Neuronal stem cell (in vitro differentiated cells): Measurements from ENCODE around the gene PIGA.

Experiments
- DNase-seq: peaks from one replicate; pipeline ENCODE4 v3.0.0-alpha.2; 2013; ENCODE audit warnings: low spot score
- H2AFZ ChIP-seq: one replicate; pipeline ENCODE4 v1.6.1; 2013; ENCODE audit warnings: mild to moderate bottlenecking, low read length, inconsistent platforms
- H2AK5ac ChIP-seq: 2 replicates; pipeline ENCODE4 v1.6.1; 2013; ENCODE audit warnings: low read depth, mild to moderate bottlenecking, inconsistent platforms, low read length, moderate library complexity, mixed read lengths
- H2BK120ac ChIP-seq: 2 replicates; pipeline ENCODE4 v1.6.1; 2013; ENCODE audit warnings: low read depth, mild to moderate bottlenecking, inconsistent platforms, low read length, moderate library complexity, mixed read lengths
- H2BK12ac ChIP-seq: one replicate; pipeline ENCODE4 v1.6.1; 2013; ENCODE audit warnings: low read length, inconsistent platforms
- H2BK15ac ChIP-seq: 2 replicates; pipeline ENCODE4 v1.6.1; 2013; ENCODE audit warnings: mild to moderate bottlenecking, low read length, inconsistent platforms, mixed read lengths
- H2BK5ac ChIP-seq: one replicate; pipeline ENCODE4 v1.6.1; 2013; ENCODE audit warnings: inconsistent platforms, mild to moderate bottlenecking, low read length, moderate library complexity
- H3K14ac ChIP-seq: one replicate; pipeline ENCODE4 v1.6.1; 2013; ENCODE audit warnings: low read length, inconsistent platforms
- H3K18ac ChIP-seq: 2 replicates; pipeline ENCODE4 v1.6.1; 2013; ENCODE audit warnings: low read length, inconsistent platforms
- H3K23ac ChIP-seq: 2 replicates; pipeline ENCODE4 v1.6.1; 2013; ENCODE audit warnings: low read depth, mild to moderate bottlenecking, mixed read lengths, low read length, inconsistent platforms; ENCODE audit not compliant: poor library complexity
- H3K27ac ChIP-seq: replicated peaks from 3 replicates; pipeline ENCODE4 v1.5.1; 2013; ENCODE audit warnings: low read length, inconsistent platforms
- H3K27me3 ChIP-seq, 3 experiments: 2 replicates each; pipeline ENCODE4 v1.6.1; 2013; ENCODE audit warnings: low read length in 3 of 3, mild to moderate bottlenecking in 2 of 3, inconsistent platforms in 1 of 3, low read depth in 1 of 3, mixed read lengths in 1 of 3, moderate library complexity in 1 of 3; ENCODE audit not compliant: control insufficient read depth in 3 of 3, insufficient read depth in 3 of 3
- H3K36me3 ChIP-seq, 2 donors: replicated peaks in 1 of 2; 2 replicates each; pipeline ENCODE4 v1.6.1; 2013; ENCODE audit warnings: low read length in 2 of 2; ENCODE audit not compliant: control insufficient read depth in 2 of 2, insufficient read depth in 2 of 2
- H3K4ac ChIP-seq: 2 replicates; pipeline ENCODE4 v1.6.1; 2013; ENCODE audit warnings: inconsistent platforms, mild to moderate bottlenecking, low read length, moderate library complexity
- H3K4me1 ChIP-seq, 2 donors: 1 replicate in 1 of 2; 2 replicates in 1 of 2; pipeline ENCODE4 v1.6.1; 2013; ENCODE audit warnings: low read length in 2 of 2, low read depth in 1 of 2; ENCODE audit not compliant: control insufficient read depth in 2 of 2, insufficient read depth in 1 of 2
- H3K4me2 ChIP-seq: one replicate; pipeline ENCODE4 v1.6.1; 2013; ENCODE audit warnings: mild to moderate bottlenecking, low read length, inconsistent platforms; ENCODE audit not compliant: insufficient read depth, poor library complexity, severe bottlenecking
- H3K4me3 ChIP-seq, 2 donors: 2 replicates each; pipeline ENCODE4 v1.5.1; 2013; ENCODE audit warnings: low read length in 2 of 2, mild to moderate bottlenecking in 2 of 2, inconsistent platforms in 1 of 2, moderate library complexity in 1 of 2
- H3K79me1 ChIP-seq: one replicate; pipeline ENCODE4 v1.6.1; 2013; ENCODE audit warnings: low read depth, mild to moderate bottlenecking, inconsistent platforms, low read length, moderate library complexity
- H3K9ac ChIP-seq: one replicate; pipeline ENCODE4 v1.6.1; 2013; ENCODE audit warnings: mild to moderate bottlenecking, low read depth, low read length, inconsistent platforms; ENCODE audit not compliant: poor library complexity
- H3K9me3 ChIP-seq, 2 donors: replicated peaks in 1 of 2; 2 replicates each; pipeline versions ENCODE3 to v1.6.1; 2013; ENCODE audit warnings: low read length in 2 of 2, mild to moderate bottlenecking in 2 of 2, inconsistent platforms in 1 of 2, low read depth in 1 of 2, mixed read lengths in 1 of 2, moderate library complexity in 1 of 2; ENCODE audit not compliant: control insufficient read depth in 2 of 2, insufficient read depth in 1 of 2
- H4K8ac ChIP-seq: one replicate; pipeline ENCODE4 v1.6.1; 2013; ENCODE audit warnings: low read depth, mild to moderate bottlenecking, inconsistent platforms, low read length, moderate library complexity
- H4K91ac ChIP-seq: one replicate; pipeline ENCODE4 v1.6.1; 2013; ENCODE audit warnings: low read length, low read depth, mild to moderate bottlenecking, inconsistent platforms; ENCODE audit not compliant: poor library complexity
- WGBS, 2 donors: extraction: QIAGEN DNeasy Blood & Tissue Kit; methylation state at CpG; one replicate each; pipeline ENCODE4 v1.1.7; 2013; ENCODE audit warnings: missing lambda C conversion rate in 2 of 2, mixed read lengths in 1 of 2; ENCODE audit not compliant: insufficient read length in 2 of 2, insufficient replicate concordance in 1 of 2; ENCODE audit errors: extremely low coverage in 2 of 2; 5-methylcytosine and 5-hydroxymethylcytosine counted together

PIGA gene

GRCh38 chrX:15315509-15315908, 19.8 kb downstream of the PIGA start, which contains the start of gene ASB11:
Gene ASB11, minus strand, starts transcription at chrX:15315640. Its CDS starts 35 bp downstream, at chrX:15315605.
- H2BK120ac ChIP-seq, result no peak within 1 kb of the TSS
- H3K9me3 ChIP-seq, result no peaks in the 10 kb centered on the region
- H3K18ac ChIP-seq, result no peak within 1 kb of the TSS
- no peaks in the 10 kb centered on the region for H3K4me1 ChIP-seq
- peaks cover 0 to 9% of the 10 kb centered on the region in 2 donors for H3K36me3 ChIP-seq
- H2BK15ac ChIP-seq, result no peak within 1 kb of the TSS
- no peak within 1 kb of the TSS for H3K4me3 ChIP-seq
- no peak within 1 kb of the TSS for H3K14ac ChIP-seq
- H3K4me2 ChIP-seq, result no peak within 1 kb of the TSS
- H3K4ac ChIP-seq, result no peak within 1 kb of the TSS
- no peak for DNase-seq
- no CpG with 5 or more reads among the region's 3 CpGs for WGBS, 2 donors
- H3K9ac ChIP-seq, result no peak within 1 kb of the TSS
- peaks cover 0 to 9% (median 0%) of the 10 kb centered on the region in 3 experiments for H3K27me3 ChIP-seq
- no peaks in the 10 kb centered on the region for H3K79me1 ChIP-seq
- no peak within 1 kb of the TSS for H2AK5ac ChIP-seq
- no peak within 1 kb of the TSS for H2BK5ac ChIP-seq
- H3K27ac ChIP-seq, result no peak within 1 kb of the TSS
- no peak within 1 kb of the TSS for H3K23ac ChIP-seq
- H4K8ac ChIP-seq, result no peak within 1 kb of the TSS
- no peak within 1 kb of the TSS for H4K91ac ChIP-seq
- H2AFZ ChIP-seq, result no peak within 1 kb of the TSS
- H2BK12ac ChIP-seq, result no peak within 1 kb of the TSS

GRCh38 chrX:15314472-15314871, 20.9 kb downstream of the PIGA start:
- Histone ChIP-seq H3K23ac (no peak overlapping the region), H2BK5ac (no peak overlapping the region), H3K27ac (no peak overlapping the region), H3K9me3 (no peaks in the 10 kb centered on the region), H3K9ac (no peak overlapping the region), H3K14ac (no peak overlapping the region), H3K4me1 (no peaks in the 10 kb centered on the region), H3K4ac (no peak overlapping the region), H2BK120ac (no peak overlapping the region), H4K91ac (no peak overlapping the region), H4K8ac (no peak overlapping the region), H3K4me3 (no peak overlapping the region), H2BK15ac (no peak overlapping the region), H3K27me3 (peaks cover 0 to 9% (median 0%) of the 10 kb centered on the region in 3 experiments), H3K4me2 (no peak overlapping the region), H3K36me3 (peaks cover 0 to 6% of the 10 kb centered on the region in 2 donors), H3K79me1 (no peaks in the 10 kb centered on the region), H3K18ac (no peak overlapping the region), H2AFZ (no peak overlapping the region), H2BK12ac (no peak overlapping the region), H2AK5ac (no peak overlapping the region)
- DNase-seq, result no peak
- WGBS, 2 donors, result no CpG with 5 or more reads among the region's 2 CpGs

DNA sequence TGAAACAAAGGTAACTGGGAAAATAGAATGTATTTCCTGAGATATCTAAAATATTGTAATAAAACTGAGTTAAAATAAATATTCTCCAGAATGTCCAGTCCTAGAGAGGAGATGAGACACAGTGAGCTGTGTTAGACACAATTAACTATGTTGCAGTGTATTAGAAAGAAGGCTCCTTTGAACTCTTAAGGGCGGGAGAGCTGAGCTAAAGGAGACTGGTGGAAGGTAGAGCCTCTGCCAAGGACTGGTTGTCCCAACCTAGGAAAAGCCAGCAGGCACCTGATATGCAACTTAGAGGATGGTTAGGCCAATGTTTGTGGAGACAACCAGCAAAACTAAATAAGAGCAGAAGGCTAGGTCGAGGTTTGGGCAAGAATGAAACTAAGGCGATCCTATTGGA, 24.2 kb downstream of the PIGA start:
- Histone ChIP-seq H2AFZ (no peak overlapping the region), H3K4ac (no peak overlapping the region), H2BK5ac (no peak overlapping the region), H3K23ac (no peak overlapping the region), H2AK5ac (no peak overlapping the region), H3K9ac (no peak overlapping the region), H2BK15ac (no peak overlapping the region), H3K14ac (no peak overlapping the region), H3K4me1 (no peaks in the 10 kb centered on the region), H2BK120ac (no peak overlapping the region), H3K36me3 (no peaks in the 10 kb centered on the region), H3K18ac (no peak overlapping the region), H3K9me3 (no peaks in the 10 kb centered on the region), H2BK12ac (no peak overlapping the region), H3K4me3 (no peak overlapping the region), H3K27ac (no peak overlapping the region), H4K8ac (no peak overlapping the region), H4K91ac (no peak overlapping the region), H3K27me3 (peaks cover 0 to 18% (median 0%) of the 10 kb centered on the region in 3 experiments), H3K79me1 (no peaks in the 10 kb centered on the region), H3K4me2 (no peak overlapping the region)
- no peak for DNase-seq
- WGBS, 2 donors, result no CpG with 5 or more reads among the region's 3 CpGs

- no peaks in the 10 kb centered on the region for H3K9me3 ChIP-seq
- H2BK5ac ChIP-seq, result no peak overlapping the region
- no peak overlapping the region for H4K91ac ChIP-seq
- no CpG with 5 or more reads among the region's 3 CpGs for WGBS, 2 donors
- no peak overlapping the region for H2BK120ac ChIP-seq
- H2AK5ac ChIP-seq, result no peak overlapping the region
- no peak overlapping the region for H3K14ac ChIP-seq
- peaks cover 0 to 21% (median 0%) of the 10 kb centered on the region in 3 experiments for H3K27me3 ChIP-seq
- no peak overlapping the region for H4K8ac ChIP-seq
- H3K36me3 ChIP-seq, result no peaks in the 10 kb centered on the region
- no peak for DNase-seq
- no peak overlapping the region for H2AFZ ChIP-seq
- no peak overlapping the region for H3K23ac ChIP-seq
- H2BK12ac ChIP-seq, result no peak overlapping the region
- H3K4ac ChIP-seq, result no peak overlapping the region
- H3K4me2 ChIP-seq, result no peak overlapping the region
- no peak overlapping the region for H3K27ac ChIP-seq
- H2BK15ac ChIP-seq, result no peak overlapping the region
- H3K4me3 ChIP-seq, result no peak overlapping the region
- no peak overlapping the region for H3K18ac ChIP-seq
- H3K79me1 ChIP-seq, result no peaks in the 10 kb centered on the region
- H3K9ac ChIP-seq, result no peak overlapping the region
- H3K4me1 ChIP-seq, result no peaks in the 10 kb centered on the region
Measured at GRCh38 chrX:15310117-15310516, 25.2 kb downstream of the PIGA start.
